HG02610 (cell line): Measurements from ENCODE around the gene POLD2.
A peak's percentile ranks its signal among the peaks of the same experiment; 100 is the strongest.

Source experiments
- ATAC-seq: cut with Tn5 transposase; IDR thresholded peaks from one replicate; pipeline ENCODE4 v1.9.1; 2021; ENCODE audit warnings: mild to moderate bottlenecking, moderate library complexity; ENCODE audit not compliant: unreplicated experiment

The POLD2 gene

GRCh38 chr7:44103566-44103922 lies 19.8 kb downstream of the POLD2 start:
- ATAC-seq = no peak

GRCh38 chr7:44102846-44103565 lies 20.3 kb downstream of the POLD2 start:
- no peak for ATAC-seq

GRCh38 chr7:44101966-44102845 lies 21.1 kb downstream of the POLD2 start:
- no peak for ATAC-seq

- ATAC-seq = no peak
Measured at GRCh38 chr7:44101303-44101965, 21.9 kb downstream of the POLD2 start.

- ATAC-seq = no peak
Measured at GRCh38 chr7:44100458-44101302, 22.7 kb downstream of the POLD2 start.

GRCh38 chr7:44099669-44100068 lies 23.7 kb downstream of the POLD2 start:
- ATAC-seq = no peak

- ATAC-seq = no peak
Measured at GRCh38 chr7:44098092-44099068, 25.0 kb downstream of the POLD2 start.

GRCh38 chr7:44097064-44097932 lies 26.1 kb downstream of the POLD2 start:
- peak; percentile 56 for ATAC-seq

- peak; percentile 3 for ATAC-seq
Measured at GRCh38 chr7:44096326-44096881, 26.9 kb downstream of the POLD2 start.

GRCh38 chr7:44095781-44096180 lies 27.6 kb downstream of the POLD2 start:
- ATAC-seq = no peak

- ATAC-seq = no peak
Measured at GRCh38 chr7:44094883-44095592, 28.3 kb downstream of the POLD2 start.

GRCh38 chr7:44094365-44094764 lies 29.0 kb downstream of the POLD2 start:
- no peak for ATAC-seq

GRCh38 chr7:44093102-44093641 lies 30.2 kb downstream of the POLD2 start:
- no peak for ATAC-seq

GRCh38 chr7:44087911-44088838 lies 35.2 kb downstream of the POLD2 start:
- no peak for ATAC-seq

- ATAC-seq = no peak
Measured at GRCh38 chr7:44086627-44087026, 36.7 kb downstream of the POLD2 start.

- ATAC-seq = no peak
Measured at GRCh38 chr7:44085546-44085945, 37.8 kb downstream of the POLD2 start.
